Myocyte (in vitro differentiated cells): ENCODE data around the gene CRACR2B. TPM values are rescaled to one million over a fixed set of nuclear protein-coding genes. Genes with fewer than 3 reads are reported as not detected.
A peak's percentile ranks its signal among the peaks of the same experiment; 100 is the strongest.

ENCODE experiments used
- DNase-seq: peaks from one replicate; pipeline ENCODE4 v3.0.0-alpha.2; 2012; ENCODE audit warnings: low read depth
- total RNA-seq: library from RNA; depleted of rRNA; stranded (reverse); fragments of >200 nt; gene quantifications from 2 replicates; pipeline ENCODE4 v1.2.3, GENCODE V29; 2014

Gene CRACR2B
- total RNA-seq, 1 donor from 2014 or later = 16.6 TPM

- no peak for DNase-seq
Measured at GRCh38 chr11:865462-866430, 38.0 kb downstream of the CRACR2B start.

- no peak for DNase-seq
Measured at GRCh38 chr11:866481-866880, 38.8 kb downstream of the CRACR2B start.

GRCh38 chr11:867856-868358, 40.2 kb downstream of the CRACR2B start:
- no peak for DNase-seq

GRCh38 chr11:868394-868793, 40.7 kb downstream of the CRACR2B start:
- no peak for DNase-seq

- DNase-seq = no peak
Measured at GRCh38 chr11:868802-869201, 41.1 kb downstream of the CRACR2B start.

- DNase-seq = no peak
Measured at GRCh38 chr11:869399-870126, 41.8 kb downstream of the CRACR2B start.

GRCh38 chr11:870127-870413, 42.4 kb downstream of the CRACR2B start:
- DNase-seq = no peak

GRCh38 chr11:870418-870817, 42.7 kb downstream of the CRACR2B start:
- DNase-seq = no peak

- no peak for DNase-seq
Measured at GRCh38 chr11:871472-871871, 43.8 kb downstream of the CRACR2B start.

- no peak for DNase-seq
Measured at GRCh38 chr11:872799-873198, 45.1 kb downstream of the CRACR2B start.

- DNase-seq = no peak
Measured at GRCh38 chr11:873706-874105, 46.0 kb downstream of the CRACR2B start.

- DNase-seq = no peak
Measured at GRCh38 chr11:875203-875602, 47.5 kb downstream of the CRACR2B start.

GRCh38 chr11:875769-876301, 48.1 kb downstream of the CRACR2B start:
- no peak for DNase-seq

GRCh38 chr11:876545-876944, 48.8 kb downstream of the CRACR2B start:
- peak; percentile 79 for DNase-seq

- no peak for DNase-seq
Measured at GRCh38 chr11:877565-877964, 49.8 kb downstream of the CRACR2B start.

GRCh38 chr11:880447-880846, 52.7 kb downstream of the CRACR2B start:
- DNase-seq = no peak

Other genes with a start within 250 kb of the CRACR2B start
- 25.1 and 29.3 TPM in 2 replicates for gene IRF7, start 212.0 kb upstream of the CRACR2B start, total RNA-seq
- gene CDHR5, start 203.0 kb upstream of the CRACR2B start, total RNA-seq = not detected in 2 replicates
- not detected in 2 replicates for gene SCT, start 200.7 kb upstream of the CRACR2B start, total RNA-seq
- not detected in 2 replicates for gene DRD4, start 190.7 kb upstream of the CRACR2B start, total RNA-seq
- gene DEAF1, start 132.7 kb upstream of the CRACR2B start, total RNA-seq = 22.5 and 35.8 TPM in 2 replicates
- 37.8 and 44.7 TPM in 2 replicates for gene TMEM80, start 132.1 kb upstream of the CRACR2B start, total RNA-seq
- gene EPS8L2, start 121.7 kb upstream of the CRACR2B start, total RNA-seq = 20.4 and 26.5 TPM in 2 replicates
- 118 and 155 TPM in 2 replicates for gene TALDO1, start 80.5 kb upstream of the CRACR2B start, total RNA-seq
- gene GATD1, start 50.4 kb upstream of the CRACR2B start, total RNA-seq = 34.5 and 45.8 TPM in 2 replicates
- 0.53 and 0.94 TPM in 2 replicates for gene CEND1, start 37.8 kb upstream of the CRACR2B start, total RNA-seq
- gene SLC25A22, start 29.6 kb upstream of the CRACR2B start, total RNA-seq = 8.0 and 15.5 TPM in 2 replicates
- 10.5 and 14.7 TPM in 2 replicates for gene PIDD1, start 22.7 kb upstream of the CRACR2B start, total RNA-seq
- gene RPLP2, start 18.0 kb upstream of the CRACR2B start, total RNA-seq = 381 and 504 TPM in 2 replicates
- 84.0 and 183 TPM in 2 replicates for gene PNPLA2, start 9.0 kb upstream of the CRACR2B start, total RNA-seq
- gene CD151, start 5.0 kb downstream of the CRACR2B start, total RNA-seq = 900 and 1,201 TPM in 2 replicates
- 66.0 and 91.9 TPM in 2 replicates for gene POLR2L, start 14.6 kb downstream of the CRACR2B start, total RNA-seq
- 56.7 and 63.9 TPM in 2 replicates for gene TSPAN4, start 14.9 kb downstream of the CRACR2B start, total RNA-seq
- 50.7 and 57.6 TPM in 2 replicates for gene CHID1, start 82.9 kb downstream of the CRACR2B start, total RNA-seq
- gene AP2A2, start 98.0 kb downstream of the CRACR2B start, total RNA-seq = 26.2 and 26.9 TPM in 2 replicates
- not detected in 2 replicates for gene MUC6, start 208.8 kb downstream of the CRACR2B start, total RNA-seq
- not detected in 2 replicates for gene MUC2, start 247.0 kb downstream of the CRACR2B start, total RNA-seq